ENCODE measurements around the gene ZC3H11A. TPM values are rescaled to one million over a fixed set of nuclear protein-coding genes. Genes with fewer than 3 reads are reported as not detected.

Gene ZC3H11A
- total RNA-seq, 1 experiment from 2014 or later: 82.6 TPM

- Histone ChIP-seq H3K4me1 (ENCODE audit: control insufficient read depth in 1 of 2, insufficient read depth in 2 of 2, low read length in 2 of 2) (no peaks in the 10 kb centered on the region), H3K27ac (ENCODE audit: low read depth, low read length) (no peak overlapping the region), H3K27me3 (ENCODE audit: insufficient read depth, low read length) (no peaks in the 10 kb centered on the region), H3K4me2 (ENCODE audit: low read length) (no peak overlapping the region), H3K9ac (ENCODE audit: low read length) (no peak overlapping the region), H3K4me3 (replicated peaks in 1 of 2; ENCODE audit: low read depth in 1 of 2, low read length in 2 of 2) (no peak overlapping the region), H2AFZ (ENCODE audit: low read depth, low read length, poor library complexity, severe bottlenecking) (no peak overlapping the region), H3K79me2 (ENCODE audit: insufficient read depth, low read length) (peaks cover 20% of the 10 kb centered on the region), H4K20me1 (ENCODE audit: insufficient read depth) (0 out of 2 replicates have a peak, but pooled peaks cover 4% of the 10 kb centered on the region), H3K9me3 (ENCODE audit: control insufficient read depth in 1 of 2, insufficient read depth in 1 of 2, low read depth in 1 of 2, low read length in 2 of 2) (no peaks in the 10 kb centered on the region), H3K36me3 (ENCODE audit: control insufficient read depth in 1 of 2, insufficient read depth in 2 of 2, low read length in 2 of 2) (peaks cover 45 to 54% of the 10 kb centered on the region in 2 experiments), H3K9me2 (ENCODE audit: insufficient read depth) (no peaks in the 10 kb centered on the region)
- TF ChIP-seq FOSL1 (IDR thresholded peaks at IDR 0.05; ENCODE audit: low read depth): no peak
- no peak for TF ChIP-seq ZNF274 (IDR thresholded peaks at IDR 0.05; ENCODE audit: low read depth, low read length)
- POLR2A ChIA-PET: no interaction called here
- CTCF ChIA-PET: no interaction called here
- RAD21 ChIA-PET (ENCODE audit: low non-redundant PET in 1 of 2, low total read pairs in 2 of 2, uncharacterized antibody in 2 of 2, unreplicated experiment in 2 of 2): no interaction called here
- DNase-seq (ENCODE audit: low read depth, low spot score) (no peak), ATAC-seq (no peak)
- intact Hi-C loops (cut with micrococcal nuclease): no loop called here
- no TSS peak for BruUV-seq (replicated peaks)
Observed at GRCh38 chr1:203840208-203840808, 44.9 kb downstream of the ZC3H11A start.

- no TSS peak for BruUV-seq (replicated peaks)
- no peaks in the 10 kb centered on the region for H3K9me2 ChIP-seq (ENCODE audit: insufficient read depth)
- H4K20me1 ChIP-seq (ENCODE audit: insufficient read depth): 0 out of 2 replicates have a peak, but pooled peaks cover 4% of the 10 kb centered on the region
- ATAC-seq (no peak), DNase-seq (ENCODE audit: low read depth, low spot score) (no peak)
- no peak overlapping the region for H3K4me3 ChIP-seq (replicated peaks in 1 of 2; ENCODE audit: low read depth in 1 of 2, low read length in 2 of 2)
- no peak overlapping the region for H3K4me2 ChIP-seq (ENCODE audit: low read length)
- H3K36me3 ChIP-seq (ENCODE audit: control insufficient read depth in 1 of 2, insufficient read depth in 2 of 2, low read length in 2 of 2): peaks cover 42 to 54% of the 10 kb centered on the region in 2 experiments
- ChIA-PET CTCF (no interaction called here), POLR2A (no interaction called here), RAD21 (ENCODE audit: low non-redundant PET in 1 of 2, low total read pairs in 2 of 2, uncharacterized antibody in 2 of 2, unreplicated experiment in 2 of 2) (no interaction called here)
- H3K4me1 ChIP-seq (ENCODE audit: control insufficient read depth in 1 of 2, insufficient read depth in 2 of 2, low read length in 2 of 2): no peaks in the 10 kb centered on the region
- H3K27ac ChIP-seq (ENCODE audit: low read depth, low read length): no peak overlapping the region
- H3K9me3 ChIP-seq (ENCODE audit: control insufficient read depth in 1 of 2, insufficient read depth in 1 of 2, low read depth in 1 of 2, low read length in 2 of 2): no peaks in the 10 kb centered on the region
- peaks cover 19% of the 10 kb centered on the region for H3K79me2 ChIP-seq (ENCODE audit: insufficient read depth, low read length)
- H2AFZ ChIP-seq (ENCODE audit: low read depth, low read length, poor library complexity, severe bottlenecking): no peak overlapping the region
- H3K9ac ChIP-seq (ENCODE audit: low read length): no peak overlapping the region
- intact Hi-C loops (cut with micrococcal nuclease): no loop called here
- no peaks in the 10 kb centered on the region for H3K27me3 ChIP-seq (ENCODE audit: insufficient read depth, low read length)
- TF ChIP-seq JUND (IDR thresholded peaks at IDR 0.05): no peak
- no peak for TF ChIP-seq EGR1 (IDR thresholded peaks at IDR 0.05; ENCODE audit: low read depth)
- TF ChIP-seq POLR2AphosphoS5 (IDR thresholded peaks at IDR 0.05; ENCODE audit: low read depth, low read length): no peak
- no peak for TF ChIP-seq CTCF (IDR thresholded peaks at IDR 0.05 in 2 of 3, conservative IDR thresholded peaks at IDR 0.05 in 1 of 3; ENCODE audit: borderline replicate concordance in 1 of 3, insufficient read depth in 1 of 3, low read depth in 2 of 3, low read length in 2 of 3)
- no peak for TF ChIP-seq SIN3A (IDR thresholded peaks at IDR 0.05; ENCODE audit: low read depth)
- no peak for TF ChIP-seq MAX (IDR thresholded peaks at IDR 0.05)
- TF ChIP-seq ELF1 (IDR thresholded peaks at IDR 0.05; ENCODE audit: borderline replicate concordance, low read depth): no peak
- TF ChIP-seq EZH2phosphoT487 (IDR thresholded peaks at IDR 0.05; ENCODE audit: borderline replicate concordance): no peak
- no peak for TF ChIP-seq ZNF274 (IDR thresholded peaks at IDR 0.05; ENCODE audit: low read depth, low read length)
- no peak for TF ChIP-seq TCF7L2 (IDR thresholded peaks at IDR 0.05; ENCODE audit: borderline replicate concordance, extremely low read depth, insufficient read depth, insufficient read length)
- TF ChIP-seq REST (IDR thresholded peaks at IDR 0.05; ENCODE audit: low read depth): no peak
- no peak for TF ChIP-seq SRF (IDR thresholded peaks at IDR 0.05; ENCODE audit: low read depth)
- TF ChIP-seq EZH2 (IDR thresholded peaks at IDR 0.05): no peak
Observed at GRCh38 chr1:203842559-203842876, 47.1 kb downstream of the ZC3H11A start.
